Mammary epithelial cell (primary cell): ENCODE measurements around the gene UFC1.

Experiments used
- CTCF ChIP-seq, 2 donors: IDR thresholded peaks in 1 of 2; conservative IDR thresholded peaks in 1 of 2; 2 replicates each; pipeline ENCODE4 v1.5.1; 2011 to 2012; ENCODE audit warnings: inconsistent platforms in 2 of 2, low read length in 2 of 2, mild to moderate bottlenecking in 2 of 2, control low read depth in 1 of 2, low read depth in 1 of 2; ENCODE audit not compliant: insufficient read depth in 1 of 2; ENCODE audit errors: extremely low read depth in 1 of 2
- EZH2 ChIP-seq: IDR thresholded peaks from 2 replicates; pipeline ENCODE4 v1.6.1; 2012; ENCODE audit warnings: low read length, inconsistent platforms, borderline replicate concordance

DNA sequence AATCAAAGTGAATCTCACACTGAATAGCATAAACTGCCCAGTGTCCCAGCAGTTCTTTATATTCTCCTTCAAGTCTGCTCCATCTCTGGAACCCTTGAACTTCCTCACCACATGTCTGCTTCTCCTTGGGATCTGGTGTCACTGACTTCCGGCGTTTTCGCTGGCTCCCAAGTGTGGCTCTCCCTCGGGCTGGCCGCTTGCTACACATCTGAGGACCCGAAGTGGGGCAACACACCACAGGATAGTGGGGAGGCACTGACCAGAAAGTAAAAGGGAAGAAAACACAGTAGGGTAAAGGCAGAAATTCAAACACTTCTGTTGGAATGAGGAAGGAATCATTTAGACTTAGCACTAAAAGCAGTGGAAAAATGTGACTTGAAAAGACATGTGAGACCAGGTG, 30.8 kb upstream of the UFC1 start:
- no peak for TF ChIP-seq CTCF (conservative IDR thresholded peaks at IDR 0.05 in 1 of 2, IDR thresholded peaks at IDR 0.05 in 1 of 2; ENCODE audit: extremely low read depth in 1 of 2, insufficient read depth in 1 of 2, low read depth in 1 of 2, low read length in 2 of 2)
- no peak for TF ChIP-seq EZH2
